Measurements from ENCODE around the gene DAGLA. TPM values are rescaled to one million over a fixed set of nuclear protein-coding genes. Genes with fewer than 3 reads are reported as not detected.

The DAGLA gene
- total RNA-seq, 2 donors from 2014 or later: 7.0 to 9.9 TPM

DNA sequence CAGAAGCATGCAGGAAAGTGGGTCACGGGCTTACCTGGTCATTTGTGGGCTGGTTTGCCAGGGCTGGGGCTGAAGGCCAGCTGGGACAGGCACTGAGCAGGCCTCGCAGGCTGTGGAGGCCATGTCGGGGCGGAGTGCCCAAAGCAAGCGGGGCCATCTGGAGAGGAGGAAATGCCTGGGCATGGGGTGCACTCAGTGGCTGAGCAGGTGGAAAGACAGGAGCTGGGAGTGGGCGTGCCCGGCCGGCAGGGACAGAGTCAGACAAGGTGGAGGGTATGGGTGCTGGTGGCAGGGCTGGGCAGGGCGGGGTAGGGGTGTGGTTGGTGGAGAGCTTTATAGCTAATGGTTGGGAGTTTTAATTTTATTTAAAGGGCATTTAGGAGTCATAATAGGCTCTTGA is 27.4 kb downstream of the DAGLA start:
- intact Hi-C loops (cut with DNase I): no loop called here
- 91 to 94% methylated on average over 9 of the region's 9 CpGs for WGBS, 2 donors
- no peak for ATAC-seq

DNA sequence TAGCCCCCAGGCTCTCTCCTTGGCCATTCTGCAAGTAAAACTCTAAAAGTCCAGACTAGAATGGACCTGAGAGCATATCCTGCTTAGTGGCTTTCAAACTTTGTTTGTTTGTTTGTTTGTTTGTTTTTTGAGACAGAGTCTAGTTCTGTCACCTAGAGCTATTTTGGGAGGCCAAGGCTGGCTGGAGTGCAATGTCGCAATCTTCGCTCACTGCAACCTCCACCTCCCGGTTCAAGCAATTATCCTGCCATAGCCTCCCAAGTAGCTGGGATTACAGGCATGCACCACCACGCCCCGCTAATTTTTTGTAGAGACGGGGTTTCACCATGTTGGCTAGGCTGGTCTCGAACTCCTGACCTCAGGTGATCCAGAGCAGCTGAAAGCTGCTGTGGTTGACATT is 28.9 kb downstream of the DAGLA start:
- intact Hi-C loops (cut with DNase I): no loop called here
- WGBS, 2 donors: 93% methylated on average over 3 to 7 of the region's 7 CpGs
- H3K9me3 ChIP-seq: no peaks in the 10 kb centered on the region
- no peak overlapping the region for H3K27ac ChIP-seq
- no peaks in the 10 kb centered on the region for H3K27me3 ChIP-seq
- DNase-seq (no peak), ATAC-seq (no peak)
- TF ChIP-seq, protein P1, sequence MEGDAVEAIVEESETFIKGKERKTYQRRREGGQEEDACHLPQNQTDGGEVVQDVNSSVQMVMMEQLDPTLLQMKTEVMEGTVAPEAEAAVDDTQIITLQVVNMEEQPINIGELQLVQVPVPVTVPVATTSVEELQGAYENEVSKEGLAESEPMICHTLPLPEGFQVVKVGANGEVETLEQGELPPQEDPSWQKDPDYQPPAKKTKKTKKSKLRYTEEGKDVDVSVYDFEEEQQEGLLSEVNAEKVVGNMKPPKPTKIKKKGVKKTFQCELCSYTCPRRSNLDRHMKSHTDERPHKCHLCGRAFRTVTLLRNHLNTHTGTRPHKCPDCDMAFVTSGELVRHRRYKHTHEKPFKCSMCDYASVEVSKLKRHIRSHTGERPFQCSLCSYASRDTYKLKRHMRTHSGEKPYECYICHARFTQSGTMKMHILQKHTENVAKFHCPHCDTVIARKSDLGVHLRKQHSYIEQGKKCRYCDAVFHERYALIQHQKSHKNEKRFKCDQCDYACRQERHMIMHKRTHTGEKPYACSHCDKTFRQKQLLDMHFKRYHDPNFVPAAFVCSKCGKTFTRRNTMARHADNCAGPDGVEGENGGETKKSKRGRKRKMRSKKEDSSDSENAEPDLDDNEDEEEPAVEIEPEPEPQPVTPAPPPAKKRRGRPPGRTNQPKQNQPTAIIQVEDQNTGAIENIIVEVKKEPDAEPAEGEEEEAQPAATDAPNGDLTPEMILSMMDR (IDR thresholded peaks at IDR 0.05): no peak
- no peak for TF ChIP-seq POLR2A (IDR thresholded peaks at IDR 0.05)
- H3K4me3 ChIP-seq: no peak overlapping the region
- no peaks in the 10 kb centered on the region for H3K36me3 ChIP-seq (replicated peaks in 1 of 2; ENCODE audit: insufficient read depth in 1 of 2, low read depth in 2 of 2)
- H3K4me1 ChIP-seq: no peaks in the 10 kb centered on the region

More for the DNA sequence above, 27.4 kb downstream of the DAGLA start:
- Histone ChIP-seq H3K4me3 (no peak overlapping the region), H3K4me1 (no peaks in the 10 kb centered on the region), H3K27me3 (no peaks in the 10 kb centered on the region), H3K27ac (no peak overlapping the region), H3K36me3 (replicated peaks in 1 of 2; ENCODE audit: insufficient read depth in 1 of 2, low read depth in 2 of 2) (no peaks in the 10 kb centered on the region), H3K9me3 (no peaks in the 10 kb centered on the region)
- TF ChIP-seq POLR2A (IDR thresholded peaks at IDR 0.05): no peak
- TF ChIP-seq, protein P1 (IDR thresholded peaks at IDR 0.05): no peak
- DNase-seq: no peak

DNA sequence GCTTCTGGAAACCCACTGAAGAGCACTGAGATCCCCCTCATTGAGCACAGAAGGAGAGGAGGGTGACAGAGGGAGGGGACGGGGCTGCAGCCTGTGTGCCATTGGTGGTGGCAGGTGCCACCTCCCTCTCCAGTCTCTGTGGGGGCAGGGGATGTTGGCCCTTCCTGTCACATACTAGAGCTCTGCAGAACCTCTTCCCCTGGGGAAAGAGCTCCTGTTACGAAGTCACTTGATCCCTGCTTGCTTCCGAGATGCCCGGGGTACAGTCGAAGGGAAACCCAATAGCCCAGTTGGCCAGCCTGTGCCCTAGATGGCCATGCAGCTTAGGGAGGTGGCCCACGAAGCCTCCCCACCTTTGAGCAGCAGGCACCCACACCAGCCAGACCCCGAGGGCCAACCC is 29.4 kb downstream of the DAGLA start:
- no peak for DNase-seq
- WGBS, 2 donors: 89 to 92% methylated on average over 4 of the region's 7 CpGs
- H3K27ac ChIP-seq: no peak overlapping the region
- no peaks in the 10 kb centered on the region for H3K4me1 ChIP-seq
- H3K4me3 ChIP-seq: no peak overlapping the region
- ATAC-seq: no peak
- no peaks in the 10 kb centered on the region for H3K9me3 ChIP-seq
- intact Hi-C loops (cut with DNase I): no loop called here
- no peak for TF ChIP-seq POLR2A (IDR thresholded peaks at IDR 0.05)
- TF ChIP-seq, protein P1 (IDR thresholded peaks at IDR 0.05): no peak
- H3K27me3 ChIP-seq: no peaks in the 10 kb centered on the region
- no peaks in the 10 kb centered on the region for H3K36me3 ChIP-seq (replicated peaks in 1 of 2; ENCODE audit: insufficient read depth in 1 of 2, low read depth in 2 of 2)

DNA sequence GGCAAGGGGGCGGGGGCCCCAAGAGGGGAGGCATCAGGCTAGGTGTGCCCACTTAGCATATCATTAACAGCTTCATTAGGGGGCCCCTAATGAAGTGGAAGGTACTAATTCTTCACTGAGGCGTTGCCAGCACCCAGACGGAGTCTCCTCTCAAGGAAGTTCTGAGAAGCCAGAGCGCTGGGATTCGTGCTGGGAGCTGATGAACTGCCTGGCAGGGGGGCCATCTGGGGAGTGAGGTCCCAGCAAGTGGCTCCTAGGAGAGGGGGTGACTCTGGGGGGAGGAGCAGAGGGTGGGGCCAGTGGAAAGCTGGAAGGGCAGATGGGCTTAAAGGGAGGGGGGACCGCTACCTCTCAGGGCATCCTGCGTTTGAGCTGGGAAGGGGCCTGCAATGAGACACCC is 29.8 kb downstream of the DAGLA start:
- WGBS, 2 donors: 87% methylated on average over 4 to 5 of the region's 7 CpGs
- TF ChIP-seq POLR2A (IDR thresholded peaks at IDR 0.05): no peak
- TF ChIP-seq, protein P1 (IDR thresholded peaks at IDR 0.05): no peak
- no peak for ATAC-seq

DNA sequence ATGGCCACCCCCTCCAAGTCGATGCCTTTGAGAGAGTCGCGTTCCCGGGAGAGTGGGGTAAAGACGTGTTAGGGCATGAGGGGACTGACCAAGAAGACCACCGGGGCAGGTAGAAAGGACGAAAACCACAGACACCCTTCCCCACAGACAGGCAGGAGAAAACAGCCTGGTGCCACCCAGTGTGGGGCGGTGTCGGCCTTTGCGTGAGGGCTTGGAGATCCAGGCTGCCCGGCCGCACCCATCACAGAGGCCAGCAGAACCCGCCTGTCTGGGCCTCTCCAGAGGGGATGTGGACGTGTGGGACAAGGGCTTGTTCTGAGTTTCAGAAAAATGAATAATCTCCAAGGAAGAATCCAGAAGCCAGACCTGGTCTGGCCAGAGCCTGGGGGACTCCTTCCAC is 30.8 kb downstream of the DAGLA start:
- Histone ChIP-seq H3K4me1 (no peaks in the 10 kb centered on the region), H3K4me3 (no peak overlapping the region), H3K27me3 (no peaks in the 10 kb centered on the region), H3K9me3 (no peaks in the 10 kb centered on the region), H3K36me3 (replicated peaks in 1 of 2; ENCODE audit: insufficient read depth in 1 of 2, low read depth in 2 of 2) (no peaks in the 10 kb centered on the region), H3K27ac (no peak overlapping the region)
- intact Hi-C loops (cut with DNase I): no loop called here
- no peak for TF ChIP-seq POLR2A (IDR thresholded peaks at IDR 0.05)
- TF ChIP-seq, protein P1 (IDR thresholded peaks at IDR 0.05): no peak
- DNase-seq (no peak), ATAC-seq (no peak)
- 86 to 92% methylated on average over 14 of the region's 14 CpGs for WGBS, 2 donors

More for the DNA sequence above, 29.8 kb downstream of the DAGLA start:
- no peaks in the 10 kb centered on the region for H3K9me3 ChIP-seq
- DNase-seq: no peak
- H3K4me1 ChIP-seq: no peaks in the 10 kb centered on the region
- H3K27ac ChIP-seq: no peak overlapping the region
- H3K4me3 ChIP-seq: no peak overlapping the region
- H3K36me3 ChIP-seq (replicated peaks in 1 of 2; ENCODE audit: insufficient read depth in 1 of 2, low read depth in 2 of 2): no peaks in the 10 kb centered on the region
- intact Hi-C loops (cut with DNase I): no loop called here
- H3K27me3 ChIP-seq: no peaks in the 10 kb centered on the region
